ENCODE measurements around the gene C17orf78.
A peak's percentile ranks its signal among the peaks of the same experiment; 100 is the strongest.
"Not testable (repeated sequence)": the region's sequence is repeated elsewhere in the genome, so short reads cannot be mapped to it uniquely, and the experiment has no call there.

Gene C17orf78

GRCh38 chr17:37386462-37386861 lies 10.7 kb downstream of the C17orf78 start:
- DNase-seq (ENCODE audit: low read depth): no peak

DNA sequence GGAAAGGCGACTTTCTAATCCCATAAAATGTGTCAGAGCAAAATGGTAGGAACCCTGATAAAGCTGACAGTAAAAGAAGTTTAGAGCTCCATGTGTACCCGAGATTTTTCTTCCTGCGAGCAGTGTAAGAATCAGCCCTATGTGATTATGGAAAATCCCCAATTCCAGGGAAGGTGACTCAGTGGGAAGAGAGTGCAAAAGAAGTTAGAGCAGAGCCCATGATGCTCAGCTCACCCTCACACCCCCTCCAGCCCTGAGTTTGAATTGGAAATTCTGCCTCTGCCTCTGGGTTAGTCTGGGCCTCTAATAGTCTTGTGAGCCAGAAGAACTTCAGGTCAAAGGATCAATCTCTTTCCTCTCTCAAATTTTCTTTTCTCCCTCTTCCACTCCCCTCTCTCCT lies 12.5 kb downstream of the C17orf78 start:
- DNase-seq (ENCODE audit: low read depth): no peak

DNA sequence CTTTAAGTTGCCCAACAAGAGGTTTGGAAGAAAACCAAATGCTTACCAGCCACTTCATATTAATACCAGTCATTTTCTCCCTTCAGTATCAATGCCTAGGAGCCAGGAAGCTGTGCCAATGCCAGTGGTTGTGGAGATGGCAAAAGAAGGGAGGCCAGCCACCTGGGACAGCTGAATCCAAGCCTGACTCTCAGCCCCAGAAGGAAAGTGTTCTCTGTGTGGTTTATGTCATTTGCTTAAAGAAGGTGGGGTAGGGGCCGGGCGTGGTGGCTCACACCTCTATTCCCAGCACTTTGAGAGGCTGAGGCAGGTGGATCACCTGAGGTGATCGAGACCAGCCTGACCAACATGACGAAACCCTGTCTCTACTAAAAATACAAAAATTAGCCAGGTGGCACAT lies 13.4 kb downstream of the C17orf78 start:
- no peak for DNase-seq (ENCODE audit: low read depth)

DNA sequence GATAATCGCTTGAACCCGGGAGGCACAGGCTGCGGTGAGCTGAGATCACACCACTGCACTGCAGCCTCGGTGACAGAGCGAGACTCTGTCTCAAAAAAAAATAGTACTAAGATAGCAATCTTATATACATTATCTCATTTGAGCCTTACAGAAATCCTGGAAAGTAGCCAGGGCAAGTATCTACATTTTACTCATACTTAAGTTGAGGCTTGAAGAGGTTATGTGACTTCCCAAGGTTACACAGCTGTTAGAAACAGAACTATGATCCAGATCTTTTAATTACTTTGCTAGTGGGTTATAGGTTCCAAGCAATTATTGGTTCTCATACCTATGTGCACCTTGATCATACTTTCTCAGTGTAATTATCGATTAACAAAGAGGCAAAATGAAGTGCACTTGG lies 15.4 kb downstream of the C17orf78 start:
- no peak for DNase-seq (ENCODE audit: low read depth)

DNA sequence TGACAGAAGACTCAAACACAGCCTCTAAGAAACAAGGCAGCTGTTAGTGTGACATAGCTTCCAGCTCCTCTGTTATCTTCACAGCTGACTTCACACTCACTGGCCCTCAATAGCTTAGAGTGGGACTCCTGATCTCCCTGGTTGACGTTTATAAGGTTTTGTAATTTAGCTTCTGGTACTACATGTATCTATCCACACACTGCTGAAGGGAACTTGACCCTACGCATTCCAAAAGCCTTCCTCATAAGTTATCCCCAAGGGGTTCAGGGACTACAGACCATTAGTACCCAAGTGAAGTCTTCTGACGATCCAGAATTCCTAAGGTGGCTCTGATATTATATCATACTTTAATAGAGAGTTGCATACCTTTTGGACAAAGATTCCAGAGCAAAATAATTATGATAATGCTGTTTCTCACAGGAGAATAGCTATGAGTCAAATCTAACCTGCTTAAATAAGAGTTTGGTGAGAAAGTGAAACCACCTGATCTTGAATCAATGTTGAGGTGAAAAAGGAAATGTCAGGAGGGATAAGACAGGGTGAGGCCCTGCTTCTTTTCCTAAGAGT lies 16.3 kb downstream of the C17orf78 start:
- DNase-seq (ENCODE audit: low read depth): no peak

- no peak for DNase-seq (ENCODE audit: low read depth)
Measured at GRCh38 chr17:37393352-37393751, 17.6 kb downstream of the C17orf78 start.

GRCh38 chr17:37399265-37399803 lies 23.5 kb downstream of the C17orf78 start:
- no peak for DNase-seq (ENCODE audit: low read depth)

DNA sequence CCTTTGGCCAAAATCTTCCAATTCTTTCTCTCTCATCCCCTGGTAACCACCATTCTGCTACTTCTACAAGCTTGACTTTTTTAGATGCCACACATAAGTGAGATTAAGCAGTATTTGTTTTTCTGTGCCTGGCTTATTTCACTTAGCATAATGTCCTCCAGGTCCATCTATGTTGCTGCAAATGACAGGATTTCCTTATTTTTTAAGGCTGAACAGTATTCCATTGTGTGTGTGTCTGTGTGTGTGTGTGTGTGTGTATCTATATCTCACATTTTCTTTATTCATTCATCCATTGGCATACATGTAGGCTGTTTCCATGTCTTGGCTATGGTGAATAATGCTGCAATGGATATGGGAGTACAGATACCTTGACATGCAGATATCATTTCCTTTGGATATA lies 24.7 kb downstream of the C17orf78 start:
- DNase-seq (ENCODE audit: low read depth): no peak

DNA sequence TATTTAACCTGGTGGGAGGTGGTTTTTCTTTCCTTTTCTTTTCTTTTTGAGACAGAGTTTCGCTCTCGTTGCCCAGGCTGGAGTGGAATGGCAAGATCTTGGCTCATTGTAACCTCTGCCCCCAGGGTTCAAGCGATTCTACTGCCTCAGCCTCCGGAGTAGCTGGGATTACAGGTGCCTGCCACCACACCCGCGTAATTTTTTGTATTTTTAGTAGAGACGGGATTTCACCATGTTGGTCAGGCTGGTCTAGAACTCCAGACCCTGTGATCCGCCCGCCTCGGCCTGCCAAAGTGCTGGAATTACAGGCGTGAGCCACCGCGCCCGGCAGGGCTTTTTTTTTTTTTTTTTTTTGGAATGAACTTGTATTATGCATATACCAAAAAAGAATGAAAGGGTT lies 29.7 kb downstream of the C17orf78 start:
- DNase-seq (ENCODE audit: low read depth): not testable (repeated sequence)

DNA sequence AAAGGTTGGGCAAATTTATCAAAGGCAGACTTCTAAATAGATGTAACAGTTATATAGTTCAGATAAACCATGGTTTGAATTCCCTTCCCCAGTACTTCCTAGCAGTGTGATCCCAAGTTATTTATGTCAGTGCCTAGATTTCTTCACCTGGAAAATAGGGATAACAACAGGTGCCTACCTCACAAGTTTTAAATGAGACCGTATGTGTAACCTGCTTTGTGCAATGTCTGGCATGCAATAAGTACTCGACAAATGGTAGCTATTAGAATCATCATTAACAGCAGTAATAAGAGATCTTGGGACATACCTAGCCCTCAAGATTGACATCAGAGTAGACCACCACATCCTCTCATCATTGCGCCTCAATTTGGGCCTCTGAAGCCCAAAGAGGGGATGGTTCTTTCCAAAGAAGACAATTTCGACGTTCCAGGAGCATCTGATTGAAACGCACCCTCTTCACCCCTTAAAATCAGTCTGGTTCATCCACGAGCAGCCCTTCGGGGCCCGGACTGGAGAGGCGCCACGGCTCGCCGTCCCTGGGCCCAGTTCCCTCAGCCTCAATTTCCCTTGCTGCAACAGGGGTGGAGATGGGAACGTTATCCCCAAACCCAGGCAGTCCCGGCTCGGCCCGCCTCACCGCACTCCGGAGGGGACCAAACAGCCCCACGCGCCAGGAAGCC lies 30.3 kb downstream of the C17orf78 start:
- no peak for DNase-seq (ENCODE audit: low read depth)

GRCh38 chr17:37406635-37407461 lies 31.1 kb downstream of the C17orf78 start, which contains the start of the genes ACACA and TADA2A:
Gene ACACA, minus strand, starts transcription at chr17:37406836. Its CDS starts 537 bp downstream, at chr17:37406299.
Gene TADA2A, plus strand, starts transcription at chr17:37406886. Its CDS starts 4,480 bp downstream, at chr17:37411366.
- DNase-seq (ENCODE audit: low read depth): peak; percentile 35

DNA sequence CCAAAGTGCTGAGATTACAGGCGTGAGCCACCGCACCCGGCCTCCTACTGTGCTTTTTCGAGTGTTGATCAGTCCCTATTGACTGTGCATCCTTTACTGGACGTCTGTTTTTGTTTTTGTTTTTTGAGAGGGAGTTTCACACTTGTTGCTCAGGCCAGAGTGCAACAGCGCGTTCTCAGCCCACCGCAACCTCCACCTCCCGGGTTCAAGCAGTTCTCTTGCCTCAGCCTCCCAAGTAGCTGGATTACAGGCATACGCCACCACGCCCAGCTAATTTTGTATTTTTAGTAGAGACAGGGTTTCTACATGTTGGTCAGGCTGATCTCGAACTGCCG lies 32.3 kb downstream of the C17orf78 start:
- DNase-seq (ENCODE audit: low read depth): not testable (repeated sequence)

- no peak for DNase-seq (ENCODE audit: low read depth)
Measured at GRCh38 chr17:37410357-37410756, 34.6 kb downstream of the C17orf78 start.

GRCh38 chr17:37413875-37414519 lies 38.2 kb downstream of the C17orf78 start:
- no peak for DNase-seq (ENCODE audit: low read depth)

GRCh38 chr17:37417852-37418251 lies 42.1 kb downstream of the C17orf78 start:
- no peak for DNase-seq (ENCODE audit: low read depth)

GRCh38 chr17:37422971-37423625 lies 47.3 kb downstream of the C17orf78 start:
- DNase-seq (ENCODE audit: low read depth): no peak

GRCh38 chr17:37425268-37425667 lies 49.5 kb downstream of the C17orf78 start:
- no peak for DNase-seq (ENCODE audit: low read depth)

DNA sequence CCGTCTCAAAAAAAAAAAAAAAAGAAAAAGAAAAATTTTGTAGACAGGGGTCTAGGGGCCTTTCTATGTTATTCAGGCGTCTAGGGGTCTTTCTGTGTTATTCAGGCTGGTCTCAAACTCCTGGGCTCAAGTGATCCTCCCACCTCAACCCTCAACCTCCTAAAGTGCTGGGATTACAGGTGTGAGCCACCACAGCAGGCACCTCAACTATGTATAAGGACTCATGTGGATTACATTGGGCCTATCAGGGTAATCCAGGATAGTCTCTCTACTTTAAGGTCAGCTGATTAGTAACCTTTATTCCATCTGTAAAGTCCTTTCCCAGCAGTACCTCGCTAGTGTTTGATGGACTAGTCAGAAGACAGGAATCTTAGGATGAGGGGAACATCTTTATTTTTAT lies 53.3 kb downstream of the C17orf78 start:
- DNase-seq (ENCODE audit: low read depth): no peak

DNA sequence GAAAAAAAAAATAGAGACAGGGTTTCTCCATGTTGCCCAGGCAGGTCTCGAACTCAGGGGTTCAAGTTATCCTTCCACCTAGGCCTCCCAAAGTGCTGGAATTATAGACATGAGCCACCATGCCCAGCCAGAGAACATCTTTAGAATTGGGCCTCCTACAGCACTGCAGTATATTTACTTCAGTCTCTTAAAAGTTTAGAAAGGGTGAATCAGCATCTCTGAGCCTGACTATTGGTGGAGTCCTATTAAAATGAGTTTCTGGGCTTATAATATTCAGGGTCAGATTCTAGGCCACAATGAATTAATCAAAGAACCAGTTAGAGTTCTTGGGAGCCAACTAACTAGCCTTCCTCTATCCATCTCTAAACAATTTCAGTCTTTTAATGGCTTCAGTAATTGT lies 53.7 kb downstream of the C17orf78 start:
- no peak for DNase-seq (ENCODE audit: low read depth)

DNA sequence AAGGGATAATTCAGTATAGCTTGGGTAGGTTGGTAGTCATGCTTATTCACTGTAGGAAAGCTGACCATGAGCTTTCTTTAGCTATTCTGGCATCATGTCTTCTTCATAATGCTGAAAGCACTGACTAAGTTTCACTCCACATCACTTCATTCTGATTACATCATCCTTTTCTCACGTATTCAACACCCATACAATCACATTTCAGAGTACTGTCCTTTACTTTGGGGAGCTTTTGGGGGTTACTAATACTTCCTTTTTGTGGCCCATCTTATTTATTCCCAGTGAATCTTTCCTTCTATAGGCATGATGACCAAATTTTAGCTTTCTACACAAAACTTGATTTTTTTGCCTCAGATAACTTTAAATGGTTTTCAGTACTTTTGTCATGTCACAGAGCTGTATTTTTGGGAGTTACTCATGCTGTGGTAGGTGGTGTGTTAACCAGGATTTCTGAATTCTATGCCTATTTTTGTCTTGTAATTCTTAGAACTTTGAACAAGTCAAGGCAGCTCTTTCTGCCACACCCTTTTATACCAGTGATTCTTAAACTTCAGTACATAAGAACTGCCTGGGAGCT lies 54.4 kb downstream of the C17orf78 start:
- DNase-seq (ENCODE audit: low read depth): no peak

DNA sequence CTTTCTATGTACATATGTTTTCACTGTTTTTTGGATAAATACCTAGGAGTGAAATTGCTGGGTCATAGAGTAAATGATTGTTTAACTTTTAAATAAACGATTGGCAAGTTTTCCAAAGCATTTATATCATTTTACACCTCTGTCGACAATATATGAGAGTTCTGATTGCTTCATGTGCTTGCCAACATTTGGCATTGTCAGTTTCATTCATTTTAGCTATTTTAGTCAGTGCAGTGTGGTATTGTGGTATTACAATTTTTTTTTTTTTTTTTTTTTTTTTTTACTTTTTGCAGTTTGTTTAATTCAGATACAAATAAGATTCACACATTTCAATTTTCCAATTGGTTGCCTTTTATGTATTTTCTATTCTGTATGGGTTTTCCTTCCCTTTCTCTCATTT lies 56.9 kb downstream of the C17orf78 start:
- no peak for DNase-seq (ENCODE audit: low read depth)

All from stimulated activated CD8-positive, alpha-beta memory T cell treated with anti-CD3 and anti-CD28 coated beads, Interleukin-15, amount 100 ng/mL, for 1 hour (primary cell).